ENCODE data around the gene DTNBP1. TPM values are rescaled to one million over a fixed set of nuclear protein-coding genes. Genes with fewer than 3 reads are reported as not detected.

The DTNBP1 gene
- total and polyA plus RNA-seq, 2 of the 8 experiments (the other 6 are each of a cell fraction or from before 2014, with no cell fraction given), result 13.5 to 22.1 TPM

DNA sequence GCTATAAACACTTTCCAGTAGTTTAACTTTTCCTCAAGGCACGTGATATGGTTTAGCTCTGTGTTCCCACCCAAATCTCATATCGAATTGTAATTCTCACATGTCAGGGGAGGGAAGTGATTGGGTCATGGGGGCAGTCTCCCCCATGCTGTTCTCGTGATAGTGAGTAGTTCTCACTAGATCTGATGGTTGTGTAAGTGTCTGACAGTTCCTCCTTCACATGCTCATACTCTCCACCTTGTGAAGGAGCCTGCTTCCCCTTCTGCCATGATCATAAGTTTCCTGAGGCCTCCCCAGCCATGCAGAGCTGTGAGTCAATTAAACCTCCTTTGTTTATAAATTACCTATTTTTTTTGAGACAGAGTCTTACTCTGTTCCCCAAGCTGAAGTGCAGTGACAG lies 127.9 kb downstream of the DTNBP1 start:
- WGBS, 2 experiments (ENCODE audit: extremely low coverage in 1 of 2, insufficient coverage in 1 of 2, insufficient read length in 1 of 2, insufficient replicate concordance in 2 of 2, low coverage in 1 of 2, low lambda C conversion rate in 2 of 2, missing lambda C conversion rate in 1 of 2), result 93% methylated on average over 3 of the region's 3 CpGs; no CpG with 5 or more reads in 1 of the 2 experiments
- no peak overlapping the region for H4K5ac ChIP-seq (ENCODE audit: insufficient read length, low read depth, low read length)

More for the DNA sequence above, 127.9 kb downstream of the DTNBP1 start:
- Histone ChIP-seq H3K18ac (ENCODE audit: extremely low read depth, low read length) (no peak overlapping the region), H2BK20ac (ENCODE audit: low read length) (no peak overlapping the region), H3K4ac (replicated peaks; ENCODE audit: insufficient read length, low read depth, low read length) (no peak overlapping the region), H3K9ac (replicated peaks in 1 of 4; ENCODE audit: extremely low read depth in 1 of 4, low read depth in 3 of 4, low read length in 3 of 4) (no peak overlapping the region), H3K9me3 (ENCODE audit: insufficient read depth in 2 of 2, low read depth in 1 of 2, low read length in 1 of 2) (no peaks in the 10 kb centered on the region), H2BK120ac (replicated peaks; ENCODE audit: low read depth, low read length) (no peak overlapping the region), H2AFZ (ENCODE audit: low read length) (no peak overlapping the region), H3K14ac (ENCODE audit: insufficient read length) (no peak overlapping the region), H3K4me1 (replicated peaks in 1 of 4; ENCODE audit: control insufficient read depth in 3 of 4, insufficient read depth in 4 of 4, low read length in 3 of 4) (no peaks in the 10 kb centered on the region), H4K91ac (replicated peaks; ENCODE audit: insufficient read length, low read length) (no peak overlapping the region), H3K4me3 (ENCODE audit: extremely low read depth in 1 of 4, insufficient read depth in 2 of 4, low read depth in 3 of 4, low read length in 4 of 4) (no peak overlapping the region), H4K8ac (ENCODE audit: extremely low read depth, insufficient read depth, low read length) (no peak overlapping the region), H2BK12ac (ENCODE audit: low read depth, low read length) (no peak overlapping the region), H3K27ac (ENCODE audit: low read depth, low read length) (no peak overlapping the region), H4K20me1 (replicated peaks in 1 of 2; ENCODE audit: control insufficient read depth in 1 of 2, insufficient read depth in 2 of 2, low read length in 2 of 2) (no peaks in the 10 kb centered on the region), H2AK5ac (ENCODE audit: low read depth, low read length) (no peak overlapping the region), H3K79me2 (ENCODE audit: control insufficient read depth in 1 of 2, insufficient read depth in 2 of 2, low read length in 2 of 2) (no peaks in the 10 kb centered on the region), H2BK15ac (ENCODE audit: low read length) (no peak overlapping the region), H3K79me1 (ENCODE audit: low read depth, low read length) (peaks cover 2% of the 10 kb centered on the region; the same call in 1 of the 2 replicates), H3K56ac (replicated peaks; ENCODE audit: insufficient read length, low read depth, low read length) (no peak overlapping the region), H2BK5ac (ENCODE audit: low read depth, low read length) (no peak overlapping the region), H3K23ac (ENCODE audit: insufficient read length) (no peak overlapping the region), H3K4me2 (ENCODE audit: insufficient read depth in 1 of 2, low read depth in 2 of 2, low read length in 2 of 2) (no peak overlapping the region), H3K23me2 (ENCODE audit: low read depth, low read length) (no peaks in the 10 kb centered on the region), H3K27me3 (replicated peaks in 1 of 4; ENCODE audit: control insufficient read depth in 3 of 4, extremely low read depth in 1 of 4, insufficient read depth in 3 of 4, low read length in 3 of 4) (no peaks in the 10 kb centered on the region), H3K36me3 (ENCODE audit: control insufficient read depth in 2 of 4, insufficient read depth in 4 of 4, low read length in 3 of 4) (no peaks in the 10 kb centered on the region; a peak in 2 of 8 replicates)
- ChIA-PET POLR2A (ENCODE audit: partially characterized antibody) (interaction anchor here (0.6 to 1.5 kb wide), 2 partner anchors 11 to 134 kb away, joined by 3 to 5 read pairs; no protein-coding TSS in a partner anchor), CTCF (ENCODE audit: partially characterized antibody) (interaction anchor here (3.3 kb wide), 1 partner anchor 9 kb away, joined by 11 read pairs; no protein-coding TSS in a partner anchor)
- no peak for FAIRE-seq
- no peak for DNase-seq (ENCODE audit: low read depth in 1 of 2, low spot score in 2 of 2)
- TF ChIP-seq RFX5 (IDR thresholded peaks at IDR 0.05; ENCODE audit: borderline replicate concordance, low read depth, low read length) (no peak), CHD1 (IDR thresholded peaks at IDR 0.05; ENCODE audit: low read depth, low read length) (no peak), ASH2L (IDR thresholded peaks at IDR 0.05; ENCODE audit: low read length) (no peak), HDAC6 (IDR thresholded peaks at IDR 0.05; ENCODE audit: low read depth, low read length) (no peak), NANOG (IDR thresholded peaks at IDR 0.05; ENCODE audit: insufficient read depth, low read depth, low read length, poor library complexity, severe bottlenecking) (no peak), GABPA (IDR thresholded peaks at IDR 0.05; ENCODE audit: borderline replicate concordance, insufficient read depth, low read length) (no peak), TAF1 (IDR thresholded peaks at IDR 0.05; ENCODE audit: low read depth, low read length) (no peak), ZNF274 (IDR thresholded peaks at IDR 0.05; ENCODE audit: borderline replicate concordance, extremely low read depth, low read length) (no peak), CEBPB (IDR thresholded peaks at IDR 0.05; ENCODE audit: low read depth, low read length) (no peak), SIX5 (IDR thresholded peaks at IDR 0.05; ENCODE audit: low read depth, low read length) (no peak), SIN3A (conservative IDR thresholded peaks at IDR 0.05 in 1 of 2, IDR thresholded peaks at IDR 0.05 in 1 of 2; ENCODE audit: low read depth in 1 of 2, low read length in 2 of 2) (no peak), KDM1A (IDR thresholded peaks at IDR 0.05; ENCODE audit: borderline replicate concordance, low read length) (no peak), KDM5A (IDR thresholded peaks at IDR 0.05; ENCODE audit: low read length) (no peak)
